GM19043 (cell line): Measurements from ENCODE around the gene COP1.
"Not testable (repeated sequence)": the region's sequence is repeated elsewhere in the genome, so short reads cannot be mapped to it uniquely, and the experiment has no call there.

ENCODE experiments used
- ATAC-seq: cut with Tn5 transposase; IDR thresholded peaks from one replicate; pipeline ENCODE4 v1.9.1; 2021; ENCODE audit warnings: low read depth; ENCODE audit not compliant: unreplicated experiment

The COP1 gene

GRCh38 chr1:176051402-176051801, 155.7 kb downstream of the COP1 start:
- no peak for ATAC-seq

- no peak for ATAC-seq
These were observed 157.5 kb downstream of the COP1 start for GRCh38 chr1:176049582-176049981.

GRCh38 chr1:176046926-176047325, 160.2 kb downstream of the COP1 start:
- no peak for ATAC-seq

GRCh38 chr1:176043537-176043936, 163.5 kb downstream of the COP1 start:
- ATAC-seq, result no peak

GRCh38 chr1:176033881-176034280, 173.2 kb downstream of the COP1 start:
- ATAC-seq, result no peak

- ATAC-seq, result no peak
These were observed 173.6 kb downstream of the COP1 start for GRCh38 chr1:176033474-176033873.

- ATAC-seq, result no peak
These were observed 174.9 kb downstream of the COP1 start for GRCh38 chr1:176032040-176032645.

GRCh38 chr1:176029609-176030008, 177.5 kb downstream of the COP1 start:
- ATAC-seq, result no peak

GRCh38 chr1:176029155-176029554, 177.9 kb downstream of the COP1 start:
- no peak for ATAC-seq

GRCh38 chr1:176027934-176028333, 179.2 kb downstream of the COP1 start:
- not testable (repeated sequence) for ATAC-seq

- no peak for ATAC-seq
These were observed 184.5 kb downstream of the COP1 start for GRCh38 chr1:176022574-176022973.

GRCh38 chr1:176017722-176018121, 189.4 kb downstream of the COP1 start:
- no peak for ATAC-seq

- ATAC-seq, result no peak
These were observed 197.1 kb downstream of the COP1 start for GRCh38 chr1:176009951-176010350.

GRCh38 chr1:176007756-176008389, 199.2 kb downstream of the COP1 start:
- not testable (repeated sequence) for ATAC-seq

- not testable (repeated sequence) for ATAC-seq
These were observed 212.4 kb downstream of the COP1 start for GRCh38 chr1:175994660-175995059.

- not testable (repeated sequence) for ATAC-seq
These were observed 214.3 kb downstream of the COP1 start for GRCh38 chr1:175992825-175993224.

- not testable (repeated sequence) for ATAC-seq
These were observed 214.9 kb downstream of the COP1 start for GRCh38 chr1:175992202-175992601.

GRCh38 chr1:175984813-175985212, 222.3 kb downstream of the COP1 start:
- no peak for ATAC-seq

- no peak for ATAC-seq
These were observed 222.9 kb downstream of the COP1 start for GRCh38 chr1:175984057-175984812.

- ATAC-seq, result not testable (repeated sequence)
These were observed 223.7 kb downstream of the COP1 start for GRCh38 chr1:175983363-175983762.

GRCh38 chr1:175981128-175981527, 226.0 kb downstream of the COP1 start:
- ATAC-seq, result no peak

- no peak for ATAC-seq
These were observed 228.2 kb downstream of the COP1 start for GRCh38 chr1:175978926-175979325.
